GM10248 (cell line): ENCODE data around the gene NPM3.

Source experiments
- CTCF ChIA-PET: fragments of 300-600 bp; sonication (Branson Sonifier 250); formaldehyde crosslinking; extraction: SDS; loops from one replicate; lab custom pipeline; 2021; ENCODE audit warnings: antibody characterized with exemption; lab: Yijun Ruan, JAX
- POLR2A ChIA-PET: fragments of 350-650 bp; sonication (Branson Sonifier 250); formaldehyde crosslinking; extraction: SDS; loops from one replicate; lab custom pipeline; 2020; ENCODE audit warnings: antibody characterized with exemption; lab: Yijun Ruan, JAX
- DNase-seq: peaks from one replicate; pipeline ENCODE4 v3.0.0; 2012; ENCODE audit errors: extremely low spot score
- CTCF ChIP-seq: IDR thresholded peaks from 2 replicates; pipeline ENCODE4 v1.5.1; 2012; ENCODE audit warnings: mild to moderate bottlenecking, low read depth; ENCODE audit errors: extremely low read depth, missing control alignments, control extremely low read depth

The NPM3 gene

GRCh38 chr10:101776161-101776817, 7.0 kb downstream of the NPM3 start:
- DNase-seq: no peak
- ChIA-PET POLR2A (no interaction called here), CTCF (interaction anchor here (10.7 kb wide), 1 partner anchor 170 kb away, joined by 331 read pairs; no protein-coding TSS in a partner anchor)
- TF ChIP-seq CTCF: no peak

GRCh38 chr10:101775273-101776160, 7.7 kb downstream of the NPM3 start, which contains the start of gene FGF8:
TSS of gene FGF8 (minus strand) at chr10:101776114. CDS start at chr10:101775900, 214 bp downstream.
- no peak for TF ChIP-seq CTCF
- ChIA-PET CTCF (interaction anchor here (1.3 to 1.4 kb wide), 2 partner anchors 173 to 614 kb away, joined by 3 to 4 read pairs; no protein-coding TSS in a partner anchor), POLR2A (no interaction called here)
- no peak for DNase-seq

GRCh38 chr10:101774589-101775272, 8.5 kb downstream of the NPM3 start:
- no peak for TF ChIP-seq CTCF

GRCh38 chr10:101773923-101774588, 9.2 kb downstream of the NPM3 start:
- POLR2A ChIA-PET: no interaction called here

More at GRCh38 chr10:101774589-101775272, 8.5 kb downstream of the NPM3 start:
- ChIA-PET CTCF (interaction anchor here (1.3 to 7.4 kb wide), 4 partner anchors 13 to 614 kb away, joined by 3 to 44 read pairs (median 4); no protein-coding TSS in a partner anchor), POLR2A (no interaction called here)
- peak; percentile 33 for DNase-seq

GRCh38 chr10:101772895-101773761, 10.1 kb downstream of the NPM3 start:
- TF ChIP-seq CTCF: no peak
- POLR2A ChIA-PET: no interaction called here
- no peak for DNase-seq
- CTCF ChIA-PET: interaction anchor here (0.6 to 7.4 kb wide), 6 partner anchors 9 to 559 kb away, joined by 3 to 44 read pairs (median 4); partner anchors contain the start of gene NPM3

More at GRCh38 chr10:101773923-101774588, 9.2 kb downstream of the NPM3 start:
- no peak for DNase-seq
- CTCF ChIA-PET: interaction anchor here (0.6 to 7.4 kb wide), 6 partner anchors 8 to 613 kb away, joined by 3 to 44 read pairs (median 4); partner anchors contain the start of gene NPM3
- TF ChIP-seq CTCF: no peak
